GM21381 (cell line): ENCODE results near the gene TMEM132D.

Source experiments
- ATAC-seq: cut with Tn5 transposase; IDR thresholded peaks from one replicate; pipeline ENCODE4 v1.9.1; 2021; ENCODE audit warnings: mild to moderate bottlenecking, moderate library complexity; ENCODE audit not compliant: unreplicated experiment

The TMEM132D gene

DNA sequence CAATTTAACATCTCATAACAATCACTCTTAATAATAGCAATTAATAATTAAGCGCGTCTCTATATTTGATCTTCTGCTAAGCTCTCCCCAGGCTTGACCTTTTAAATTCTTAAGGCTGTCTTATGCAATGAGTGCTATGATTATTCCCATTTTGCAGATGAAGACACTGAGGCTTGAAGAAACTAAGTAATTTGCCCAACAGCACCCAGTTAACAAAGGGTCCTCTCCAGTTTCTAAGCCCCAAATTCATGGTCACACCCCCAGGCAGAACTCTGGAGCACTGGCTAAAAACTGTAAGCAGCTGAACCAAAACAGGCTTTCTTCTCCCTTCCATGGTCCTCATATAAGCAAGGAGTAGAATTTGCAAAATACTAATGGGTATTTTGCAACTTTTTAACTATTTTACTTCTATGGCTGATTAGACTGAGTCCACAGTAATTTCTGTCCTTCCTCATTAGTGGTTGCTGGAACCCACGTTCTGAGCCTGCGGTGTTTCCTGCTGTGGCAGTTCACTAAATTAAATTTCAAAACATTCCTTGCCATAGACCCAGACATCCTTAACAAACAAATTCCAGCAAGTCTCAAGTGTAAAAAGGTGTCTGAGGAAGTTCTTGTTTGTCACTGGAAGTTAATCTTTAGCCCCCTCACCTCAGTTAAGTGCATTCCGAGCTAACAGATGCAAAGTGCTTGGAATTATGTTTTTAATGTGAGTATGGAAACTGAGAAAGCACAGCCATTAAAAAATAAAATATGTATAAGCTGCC is 76.5 kb downstream of the TMEM132D start:
- ATAC-seq, result no peak

DNA sequence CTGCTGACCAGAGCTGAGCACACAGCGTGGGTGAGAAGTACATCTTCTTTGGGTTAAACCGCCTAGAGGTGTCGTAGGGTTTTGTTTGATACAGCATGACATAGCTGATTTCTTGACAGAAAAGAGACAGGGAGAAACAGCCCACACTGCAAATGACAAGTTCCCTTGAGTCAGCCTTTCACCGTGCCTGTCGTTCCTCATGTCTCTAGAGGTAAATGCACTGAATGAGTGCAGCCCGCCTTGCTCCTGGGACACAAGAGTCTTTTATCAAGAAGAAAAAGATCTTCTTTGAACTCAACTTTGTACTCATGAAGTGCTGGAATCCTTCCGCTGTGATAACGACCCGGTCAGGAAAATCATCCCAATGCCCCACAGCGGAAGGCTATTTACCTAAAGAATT is 77.6 kb downstream of the TMEM132D start:
- ATAC-seq, result no peak

DNA sequence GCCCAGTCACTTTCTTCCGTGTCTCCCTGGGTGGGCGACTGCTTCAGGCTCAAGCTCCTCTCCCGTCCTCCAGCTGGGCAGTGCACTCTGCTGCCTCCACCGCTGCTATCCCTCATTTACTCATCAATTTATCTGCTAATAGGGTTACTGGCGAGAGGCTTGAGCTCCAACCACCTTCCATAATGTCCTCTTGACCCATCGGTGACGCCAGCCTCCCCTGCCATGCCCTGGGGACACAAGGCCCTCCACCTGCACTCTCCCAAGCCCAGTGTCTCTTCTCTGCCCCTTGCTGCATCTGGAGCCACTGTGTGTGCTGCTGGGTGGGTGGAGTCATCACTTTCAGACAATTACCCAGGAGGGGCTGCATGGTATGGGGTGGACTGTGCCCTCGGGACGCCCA is 78.5 kb downstream of the TMEM132D start:
- no peak for ATAC-seq

DNA sequence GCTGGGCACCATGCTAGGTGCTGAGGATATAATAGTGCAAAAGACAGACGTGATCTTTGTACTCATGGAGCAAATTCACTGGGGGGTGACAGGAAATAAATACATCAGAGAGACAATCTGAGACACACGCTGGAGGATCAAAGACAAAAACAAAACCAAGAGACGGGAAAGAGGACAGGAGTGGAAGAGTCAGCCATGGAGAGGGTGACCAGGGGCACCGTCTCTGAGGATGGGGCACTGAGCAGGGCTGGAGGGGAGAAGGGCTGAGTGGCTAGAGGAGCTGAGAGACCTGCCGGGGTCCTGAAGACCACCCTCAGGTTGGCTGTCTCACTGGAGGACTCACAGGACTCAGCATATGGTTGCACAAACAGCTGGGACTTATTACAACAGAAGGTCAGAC is 81.9 kb downstream of the TMEM132D start:
- ATAC-seq, result no peak

DNA sequence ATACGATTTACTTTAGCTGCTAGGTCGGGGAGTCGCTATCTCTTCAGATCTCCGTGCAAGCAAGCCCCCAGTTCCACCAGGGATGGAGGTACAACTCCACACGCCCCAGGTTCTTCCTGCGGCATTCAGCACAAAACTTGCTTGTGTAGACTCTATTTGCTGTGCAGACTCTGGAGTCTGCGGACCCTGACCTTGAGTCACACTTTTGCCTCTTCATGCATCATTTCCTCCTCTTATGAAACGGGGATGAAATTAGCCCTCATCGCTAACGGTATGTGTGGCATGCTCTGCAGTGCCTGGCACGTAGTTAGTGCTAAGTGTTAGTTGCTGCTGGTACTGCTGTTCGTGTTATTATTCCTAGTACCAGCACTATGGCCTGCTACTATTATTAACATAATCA is 84.4 kb downstream of the TMEM132D start:
- no peak for ATAC-seq

DNA sequence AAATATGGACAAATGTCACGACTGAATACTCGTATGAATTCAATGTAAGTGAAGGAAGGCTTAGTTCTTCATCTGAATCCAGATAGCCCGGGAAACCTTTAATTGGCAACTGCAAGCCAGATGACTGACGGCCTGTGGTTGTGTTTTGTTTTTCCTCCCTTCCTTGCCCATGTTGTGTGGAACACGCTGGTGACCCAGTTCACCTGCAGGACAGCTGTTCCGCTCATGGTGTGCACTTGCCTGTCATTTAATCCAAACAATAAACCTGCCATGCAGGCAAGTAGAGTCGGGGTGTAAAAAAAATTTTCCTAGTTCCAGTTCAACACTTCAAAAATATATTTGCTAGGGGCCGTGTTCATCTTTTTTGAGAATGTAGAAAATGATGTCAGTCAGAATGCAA is 88.0 kb downstream of the TMEM132D start:
- ATAC-seq, result no peak

DNA sequence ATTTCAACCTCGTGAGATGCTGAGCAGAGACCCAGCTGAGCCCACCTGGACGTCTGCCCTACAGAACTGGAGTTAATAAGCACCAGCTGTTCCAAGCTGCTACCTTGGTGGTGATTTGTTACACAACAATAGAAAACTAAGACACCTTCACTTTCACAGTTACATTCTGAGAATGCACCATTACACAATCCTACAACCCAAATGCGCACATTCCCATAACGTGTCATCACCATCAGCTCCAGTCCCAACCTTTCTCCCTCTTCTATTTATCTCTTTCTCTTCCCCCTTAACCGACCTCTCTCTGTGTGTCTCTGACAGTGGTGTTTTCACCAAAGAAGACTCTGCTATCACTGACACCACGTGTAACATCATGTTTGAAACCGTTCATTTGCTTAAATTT is 91.9 kb downstream of the TMEM132D start:
- ATAC-seq, result no peak

DNA sequence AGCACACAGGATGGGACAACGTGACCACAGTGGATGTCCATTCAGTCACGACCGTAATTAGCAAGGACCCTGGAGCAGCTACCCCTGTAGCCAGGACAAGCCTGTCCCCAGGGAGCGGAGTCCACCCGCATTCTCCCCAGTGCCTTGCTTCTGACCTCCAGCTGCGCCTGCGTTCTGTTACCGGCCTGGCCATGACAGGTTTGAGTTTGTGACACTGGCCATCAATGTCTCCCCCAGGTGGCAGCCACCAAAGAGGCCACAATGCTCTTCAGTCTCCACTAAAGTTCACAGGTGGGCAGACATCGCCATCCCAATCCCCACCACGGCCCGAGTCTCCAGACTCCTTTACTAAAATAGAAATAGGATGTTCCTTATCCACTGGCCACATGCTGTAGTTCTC is 96.7 kb downstream of the TMEM132D start:
- no peak for ATAC-seq

DNA sequence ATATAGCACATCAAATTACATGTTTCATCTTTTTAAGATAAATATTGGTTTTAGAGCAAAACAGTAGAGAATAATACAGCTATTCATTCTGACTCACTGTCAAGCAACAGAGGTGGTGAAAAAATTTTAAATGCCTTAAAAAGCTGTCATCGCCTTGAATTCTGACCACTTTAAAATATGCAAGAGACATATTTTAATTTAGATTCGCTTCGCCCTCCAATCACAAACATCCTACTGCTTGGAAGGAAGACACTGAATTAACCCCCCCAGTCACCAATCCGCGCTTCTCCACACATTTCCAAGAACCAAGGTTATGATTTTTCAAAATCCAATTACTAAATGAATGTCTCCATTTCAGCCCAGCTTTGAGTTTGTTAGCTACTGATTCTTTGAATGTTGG is 112.4 kb downstream of the TMEM132D start:
- ATAC-seq, result no peak

DNA sequence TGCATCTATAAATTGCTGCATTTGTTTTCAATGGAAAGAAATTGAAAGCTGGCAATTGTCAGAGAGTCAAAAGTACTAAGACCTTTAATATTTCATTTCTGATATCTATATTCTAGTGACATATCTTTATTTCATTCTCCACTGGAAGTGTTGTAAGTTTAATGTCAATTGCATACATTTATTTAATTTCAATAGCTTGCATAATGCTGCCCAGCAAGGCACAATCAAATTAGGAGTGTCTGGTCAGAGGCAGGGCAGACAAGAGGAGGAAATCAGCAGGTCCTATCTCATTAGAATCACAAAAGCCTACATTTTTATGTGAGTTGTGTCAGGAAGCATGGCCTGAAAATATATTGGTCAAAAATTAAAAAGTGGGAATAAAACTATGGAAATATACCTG is 112.9 kb downstream of the TMEM132D start:
- no peak for ATAC-seq

DNA sequence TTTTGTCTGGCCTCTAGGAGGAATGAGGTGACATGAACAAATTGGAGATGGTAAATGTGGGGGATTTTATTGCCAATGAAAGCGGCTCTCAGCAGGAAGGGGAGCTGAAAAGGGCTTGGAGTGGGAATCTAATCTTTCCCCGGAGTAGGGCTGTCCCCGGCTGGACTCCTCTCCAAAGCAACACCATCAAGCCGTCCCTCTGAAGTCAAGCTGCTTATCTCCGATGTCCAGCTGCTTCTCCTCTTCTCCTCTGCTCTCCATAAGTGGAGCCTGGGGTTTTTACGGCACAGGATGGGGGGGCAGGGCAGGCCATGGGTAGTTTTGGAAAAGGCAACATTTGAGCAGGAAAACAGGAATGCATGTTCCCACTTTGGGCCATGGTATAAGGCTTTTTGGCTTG is 113.5 kb downstream of the TMEM132D start:
- ATAC-seq, result no peak

DNA sequence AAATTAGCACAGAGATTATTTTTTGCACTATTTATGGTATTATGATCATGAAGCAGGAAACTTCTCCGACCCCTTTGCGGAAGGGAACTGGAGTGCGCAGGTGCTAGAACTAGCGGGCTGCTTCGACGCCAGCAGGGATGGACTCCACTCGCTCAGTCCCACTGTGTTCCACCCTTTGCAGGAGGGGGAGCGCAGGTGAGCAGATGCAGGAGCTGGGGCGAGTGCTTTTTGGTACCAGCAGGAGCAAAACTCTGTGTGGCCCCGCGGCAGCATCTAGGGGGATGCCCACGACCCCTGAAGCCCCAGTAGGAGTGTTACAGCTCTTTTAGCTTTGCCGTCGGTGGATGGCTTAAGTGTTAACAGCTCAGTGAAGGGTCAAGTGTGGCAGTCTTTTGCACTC is 113.9 kb downstream of the TMEM132D start:
- ATAC-seq, result no peak

DNA sequence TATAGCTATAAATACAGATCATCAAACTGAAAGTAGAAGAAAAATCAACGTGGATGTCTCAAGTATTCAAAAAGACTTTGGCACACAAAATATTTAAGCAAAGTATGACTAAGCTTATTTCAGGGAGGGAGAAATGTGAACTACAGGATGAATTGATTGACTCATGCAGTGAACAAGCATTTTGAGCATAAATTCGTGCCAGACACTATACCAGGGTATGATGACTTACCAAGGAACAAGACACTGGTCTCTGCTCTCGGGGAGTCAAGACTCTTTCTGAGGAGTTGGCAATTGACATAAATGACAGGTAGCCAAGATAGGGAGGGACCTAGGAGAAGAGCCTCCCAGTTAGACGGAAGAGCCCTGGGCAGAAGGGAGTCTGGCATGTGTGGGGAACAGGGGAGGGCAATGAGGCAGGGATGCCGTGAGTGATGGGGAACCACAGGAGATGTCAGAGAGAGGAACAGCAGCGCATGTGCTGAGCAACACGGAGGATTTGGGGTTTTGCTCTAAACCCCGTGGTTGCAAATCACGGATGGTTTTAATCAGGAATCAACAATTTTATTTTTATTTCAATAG is 115.2 kb downstream of the TMEM132D start:
- ATAC-seq, result no peak

DNA sequence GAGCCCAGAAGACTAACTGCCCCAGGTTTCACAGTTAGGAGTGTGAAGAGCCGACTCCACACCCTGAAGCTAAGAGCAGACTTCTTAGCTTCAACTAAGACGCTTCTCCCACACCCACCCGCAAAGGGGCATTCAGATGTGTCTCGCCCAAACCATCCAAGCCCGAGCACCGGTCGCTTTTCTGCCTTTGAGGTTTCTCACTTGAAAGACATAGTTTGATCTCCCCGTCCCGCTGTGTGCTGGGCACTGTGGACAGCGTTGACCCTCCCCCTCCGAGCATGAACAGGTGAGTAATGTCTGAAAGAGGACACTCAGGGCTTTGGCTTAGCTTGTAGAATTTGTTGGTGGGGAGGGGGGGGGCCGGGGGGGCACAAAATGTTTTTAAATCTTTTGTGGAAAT is 123.8 kb downstream of the TMEM132D start:
- no peak for ATAC-seq

DNA sequence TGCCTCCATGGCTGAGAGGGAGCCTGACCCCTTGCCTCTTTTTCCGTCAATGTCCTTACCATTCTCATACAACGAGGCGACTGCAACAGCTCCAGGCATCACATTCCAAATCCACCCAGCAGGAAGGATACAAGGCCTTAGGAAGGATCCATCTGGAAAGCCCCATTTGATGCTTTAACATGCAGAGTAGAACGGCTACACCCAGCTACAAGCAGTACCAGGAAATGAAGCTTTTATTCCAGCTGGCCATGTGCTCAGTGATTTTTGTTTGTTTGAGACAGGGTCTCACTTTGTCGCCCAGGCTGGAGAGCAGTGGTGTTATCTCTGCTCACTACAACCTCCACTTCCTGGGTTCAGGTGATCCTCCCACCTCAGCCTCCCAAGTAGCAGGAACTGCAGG is 124.8 kb downstream of the TMEM132D start:
- no peak for ATAC-seq

DNA sequence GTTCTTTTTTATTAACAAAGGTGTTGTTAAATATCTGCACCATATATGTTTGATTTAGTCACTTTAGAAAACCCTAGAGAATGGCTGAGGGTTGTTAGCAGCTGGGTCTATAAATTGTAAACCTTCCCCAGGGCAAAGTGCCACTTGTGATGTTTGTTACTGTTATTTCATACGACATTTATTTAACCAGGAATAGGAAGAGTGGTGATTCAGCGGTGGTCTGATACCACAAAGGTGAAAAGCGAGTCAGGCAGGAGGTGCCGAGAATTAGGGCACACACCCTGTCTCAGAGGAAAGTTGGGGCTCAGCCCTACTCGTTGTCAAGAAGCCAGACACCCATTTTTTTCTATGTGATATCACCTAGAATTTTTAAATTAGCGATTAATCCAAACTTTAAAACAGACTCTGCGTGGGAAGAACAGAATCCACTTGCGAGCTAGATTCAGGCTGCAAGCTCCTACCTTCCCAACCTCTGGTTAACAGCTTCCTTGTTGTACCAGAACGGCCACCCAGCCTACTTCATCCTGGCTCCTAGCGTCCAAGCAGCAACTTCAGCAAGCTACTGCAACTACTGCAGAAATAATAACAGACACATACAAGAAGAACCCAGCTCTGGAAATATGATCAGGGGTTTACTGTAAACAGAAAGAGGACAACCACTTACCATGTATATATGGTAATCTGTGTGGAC is 126.7 kb downstream of the TMEM132D start:
- ATAC-seq, result no peak

DNA sequence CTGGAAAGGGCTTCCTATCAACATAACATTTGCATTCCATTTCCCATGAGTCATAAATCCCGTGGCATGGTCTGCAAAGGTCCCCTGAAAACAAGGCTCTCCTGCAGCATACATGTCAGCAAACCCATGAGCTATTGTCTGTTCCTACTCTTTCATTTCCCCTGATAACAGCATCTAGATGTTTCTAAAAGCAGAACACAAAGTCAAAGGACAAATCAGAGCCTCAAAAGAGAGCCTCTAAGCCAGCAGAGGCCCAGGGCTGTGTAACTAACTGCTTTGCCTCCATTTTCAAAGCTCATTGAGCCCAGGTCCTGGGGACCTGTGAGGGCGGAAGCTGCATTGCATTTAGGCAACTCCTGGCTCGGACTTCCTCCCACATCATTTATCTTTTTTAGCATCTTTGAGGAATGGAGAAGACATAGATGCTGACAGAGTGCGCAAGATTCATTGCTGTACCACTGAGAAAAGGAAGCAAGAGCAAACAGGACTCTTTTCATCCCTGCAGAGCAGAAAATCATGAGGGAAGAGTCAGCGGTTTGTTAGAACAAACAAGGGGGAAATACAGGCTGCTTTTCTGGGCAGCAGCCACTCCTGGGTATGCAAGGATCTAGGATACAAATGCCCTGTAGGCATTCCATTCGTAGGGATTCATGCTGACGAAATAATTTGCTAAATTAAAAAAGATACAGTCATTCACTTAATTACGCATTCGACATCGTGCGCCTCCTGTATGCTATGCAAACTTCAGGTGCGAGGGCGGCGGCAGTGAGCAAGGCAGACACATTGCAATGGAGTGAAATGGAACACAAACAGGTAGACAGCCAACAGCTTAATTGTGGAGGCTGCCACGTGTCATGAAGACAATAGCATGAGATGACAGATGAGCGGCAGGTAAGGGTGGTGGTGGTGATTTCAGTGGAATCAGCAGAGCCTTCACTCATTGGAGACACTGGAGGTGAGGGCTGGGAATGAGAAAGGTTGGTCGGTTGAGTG is 131.0 kb downstream of the TMEM132D start:
- no peak for ATAC-seq

DNA sequence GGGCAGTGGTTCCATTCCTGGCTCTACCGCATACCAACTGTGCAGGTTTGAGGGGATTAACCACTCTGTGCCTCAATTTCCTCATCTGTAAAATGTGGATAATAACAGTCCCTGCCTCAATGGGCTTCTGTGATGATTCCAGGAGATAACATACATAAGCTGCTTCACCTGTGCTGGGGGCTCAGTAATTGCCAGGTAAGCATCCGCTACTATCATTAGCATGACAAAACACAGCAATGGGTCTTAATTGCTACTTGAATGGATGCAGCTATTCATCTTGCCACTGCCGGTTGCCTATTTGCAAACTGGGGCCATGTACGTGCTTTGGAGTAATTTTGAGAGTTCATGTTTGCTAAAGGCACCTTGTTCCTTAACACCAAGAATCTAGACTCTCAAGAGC is 132.6 kb downstream of the TMEM132D start:
- no peak for ATAC-seq

DNA sequence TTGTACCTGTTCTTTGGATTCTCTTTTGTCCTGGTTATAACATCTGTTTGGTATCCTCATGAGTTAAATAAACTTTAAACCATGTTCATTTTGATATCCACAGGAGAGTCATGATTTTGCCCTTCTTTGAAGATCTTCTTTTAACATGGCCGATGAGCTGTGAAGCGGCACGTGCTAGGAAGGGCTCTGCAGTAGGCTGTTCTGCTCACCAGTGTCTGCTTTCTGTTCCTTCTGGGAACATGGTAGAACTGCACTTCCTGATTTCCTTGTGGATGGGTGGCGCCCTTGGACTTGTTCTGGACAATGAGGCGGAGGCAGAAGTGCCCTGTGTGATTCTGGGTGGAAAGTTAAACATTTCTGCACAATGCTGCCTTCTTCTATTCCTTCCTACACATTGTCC is 138.1 kb downstream of the TMEM132D start:
- ATAC-seq, result no peak

DNA sequence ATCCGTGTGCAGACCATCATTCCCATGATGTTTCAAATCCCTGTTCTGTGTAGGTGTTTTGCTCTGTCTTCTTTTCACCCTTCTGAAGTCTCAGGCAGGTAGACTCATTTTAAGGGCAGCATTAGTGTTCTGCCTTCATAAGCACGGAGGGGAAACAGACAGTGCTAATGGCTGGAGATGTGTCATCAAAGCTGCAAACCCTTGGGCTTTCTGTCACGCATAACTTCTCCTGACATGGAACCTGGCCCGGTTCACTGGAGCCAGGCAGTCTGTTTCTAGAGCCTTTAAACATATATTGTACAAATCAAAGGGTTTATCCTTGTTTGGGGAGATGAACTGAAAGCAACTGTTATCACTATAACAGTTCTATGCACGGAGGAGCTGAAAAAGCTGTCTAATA is 141.4 kb downstream of the TMEM132D start:
- ATAC-seq, result no peak

DNA sequence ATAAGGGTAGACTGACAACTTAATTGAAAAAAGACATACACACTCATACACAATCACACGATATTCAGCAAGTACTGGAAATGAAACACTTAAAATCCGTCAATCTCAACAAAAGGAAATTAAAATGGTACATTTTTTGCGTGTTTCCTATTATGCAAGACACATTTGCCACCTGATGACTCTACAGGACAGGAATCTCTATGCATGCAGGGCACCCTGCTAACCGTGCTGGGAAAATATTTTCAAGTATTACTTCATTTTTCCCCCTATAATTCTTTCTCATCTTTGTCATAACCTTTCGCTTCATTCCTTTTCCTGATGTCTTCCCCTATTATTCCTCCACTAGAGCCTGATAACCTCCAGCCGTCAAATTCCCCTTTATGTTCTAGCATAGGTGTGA is 150.2 kb downstream of the TMEM132D start:
- ATAC-seq, result no peak
